Suprapubic skin (tissue), 4 donors: Measurements from ENCODE around the gene CCNJL. TPM values are rescaled to one million over a fixed set of nuclear protein-coding genes. Genes with fewer than 3 reads are reported as not detected.

Experiments used
- DNase-seq, 2 donors: peaks; one replicate each; pipeline ENCODE4 v3.0.0-alpha.2; 2019; ENCODE audit warnings: low spot score in 2 of 2
- H3K27ac ChIP-seq: fragments of 200-600 bp; sonication (generic); one replicate; pipeline ENCODE4 v1.5.1; 2019
- H3K27me3 ChIP-seq: fragments of 200-600 bp; sonication (generic); one replicate; pipeline ENCODE4 v1.5.1; 2019
- H3K36me3 ChIP-seq: fragments of 200-600 bp; sonication (generic); one replicate; pipeline ENCODE4 v1.5.1; 2019
- H3K4me1 ChIP-seq: fragments of 200-600 bp; sonication (generic); one replicate; pipeline ENCODE4 v1.5.1; 2019
- H3K4me3 ChIP-seq: fragments of 200-600 bp; sonication (generic); one replicate; pipeline ENCODE4 v1.5.1; 2019; ENCODE audit warnings: mild to moderate bottlenecking
- H3K9me3 ChIP-seq: fragments of 200-600 bp; sonication (generic); one replicate; pipeline ENCODE4 v1.5.1; 2019
- CTCF ChIP-seq, 2 donors: fragments of 200-600 bp in 1 of 2; fragments of 450-650 bp in 1 of 2; sonication (generic) in 1 of 2; IDR thresholded peaks; one replicate each; pipeline ENCODE4 v1.5.1; 2016 to 2019; ENCODE audit warnings: antibody characterized with exemption in 2 of 2, mild to moderate bottlenecking in 1 of 2, moderate library complexity in 1 of 2
- EP300 ChIP-seq: sonication (generic); formaldehyde crosslinking; IDR thresholded peaks from one replicate; pipeline ENCODE4 v1.6.1; 2017; ENCODE audit warnings: antibody characterized with exemption
- POLR2A ChIP-seq, 2 donors: fragments of 450-650 bp; IDR thresholded peaks; one replicate each; pipeline ENCODE4 v1.6.1; 2017; ENCODE audit warnings: antibody characterized with exemption in 2 of 2, mild to moderate bottlenecking in 2 of 2, moderate library complexity in 2 of 2
- POLR2AphosphoS5 ChIP-seq, 3 donors: sonication (generic); formaldehyde crosslinking; IDR thresholded peaks; one replicate each; pipeline ENCODE4 v1.6.1; 2017; ENCODE audit warnings: antibody characterized with exemption in 3 of 3
- WGBS: methylation state at CpG from one replicate; pipeline ENCODE4 v1.1.5; 2018; 5-methylcytosine and 5-hydroxymethylcytosine counted together
- total RNA-seq, 4 donors: library from RNA; depleted of rRNA; stranded (reverse); fragments of >200 nt; gene quantifications; one replicate each; pipeline ENCODE4 v1.1.0, GENCODE V29; 2016

CCNJL gene
- total RNA-seq, 4 donors from 2014 or later, result 0.34 to 1.2 (median 1.2) TPM; not detected in 1

GRCh38 chr5:160260006-160260775 is 52.2 kb downstream of the CCNJL start:
- no peak overlapping the region for H3K27ac ChIP-seq
- H3K4me3 ChIP-seq, result no peak overlapping the region
- DNase-seq, result no peak
- no peaks in the 10 kb centered on the region for H3K36me3 ChIP-seq
- TF ChIP-seq POLR2A (IDR thresholded peaks at IDR 0.05) (no peak), POLR2AphosphoS5 (IDR thresholded peaks at IDR 0.05) (no peak), CTCF (IDR thresholded peaks at IDR 0.05) (no peak), EP300 (no peak)
- H3K27me3 ChIP-seq, result no peaks in the 10 kb centered on the region
- H3K9me3 ChIP-seq, result no peaks in the 10 kb centered on the region
- WGBS, result 94% methylated on average over 14 of the region's 14 CpGs
- no peaks in the 10 kb centered on the region for H3K4me1 ChIP-seq

- H3K4me1 ChIP-seq, result no peaks in the 10 kb centered on the region
- H3K27me3 ChIP-seq, result no peaks in the 10 kb centered on the region
- 87% methylated on average over 6 of the region's 7 CpGs for WGBS
- H3K36me3 ChIP-seq, result no peaks in the 10 kb centered on the region
- no peaks in the 10 kb centered on the region for H3K9me3 ChIP-seq
- no peak for TF ChIP-seq CTCF (IDR thresholded peaks at IDR 0.05)
- no peak for TF ChIP-seq POLR2AphosphoS5 (IDR thresholded peaks at IDR 0.05)
- TF ChIP-seq POLR2A (IDR thresholded peaks at IDR 0.05), result no peak
- TF ChIP-seq EP300, result no peak
- H3K27ac ChIP-seq, result no peak overlapping the region
- H3K4me3 ChIP-seq, result no peak overlapping the region
- no peak for DNase-seq
These were observed 53.0 kb downstream of the CCNJL start for GRCh38 chr5:160259341-160259740.

GRCh38 chr5:160254706-160255105 is 57.7 kb downstream of the CCNJL start:
- H3K9me3 ChIP-seq, result no peaks in the 10 kb centered on the region
- TF ChIP-seq POLR2A (IDR thresholded peaks at IDR 0.05), result no peak
- no peak for TF ChIP-seq CTCF (IDR thresholded peaks at IDR 0.05)
- no peak for TF ChIP-seq POLR2AphosphoS5 (IDR thresholded peaks at IDR 0.05)
- TF ChIP-seq EP300, result no peak
- no peaks in the 10 kb centered on the region for H3K4me1 ChIP-seq
- 93% methylated on average over 6 of the region's 6 CpGs for WGBS
- H3K36me3 ChIP-seq, result no peaks in the 10 kb centered on the region
- no peak overlapping the region for H3K4me3 ChIP-seq
- no peak overlapping the region for H3K27ac ChIP-seq
- DNase-seq, result no peak
- no peaks in the 10 kb centered on the region for H3K27me3 ChIP-seq

- Histone ChIP-seq H3K27me3 (no peaks in the 10 kb centered on the region), H3K36me3 (no peaks in the 10 kb centered on the region), H3K27ac (no peak overlapping the region), H3K4me3 (no peak overlapping the region), H3K4me1 (no peaks in the 10 kb centered on the region), H3K9me3 (no peaks in the 10 kb centered on the region)
- 92% methylated on average over 5 of the region's 17 CpGs for WGBS
- no peak for DNase-seq
- TF ChIP-seq EP300 (no peak), POLR2A (IDR thresholded peaks at IDR 0.05) (no peak), CTCF (IDR thresholded peaks at IDR 0.05) (no peak), POLR2AphosphoS5 (IDR thresholded peaks at IDR 0.05) (no peak)
These were observed 58.9 kb downstream of the CCNJL start for GRCh38 chr5:160253441-160253840.

- Histone ChIP-seq H3K36me3 (no peaks in the 10 kb centered on the region), H3K9me3 (no peaks in the 10 kb centered on the region), H3K27me3 (no peaks in the 10 kb centered on the region), H3K27ac (no peak overlapping the region), H3K4me1 (no peaks in the 10 kb centered on the region), H3K4me3 (no peak overlapping the region)
- WGBS, result 96% methylated on average over 9 of the region's 9 CpGs
- TF ChIP-seq CTCF (IDR thresholded peaks at IDR 0.05), result no peak
- TF ChIP-seq POLR2AphosphoS5 (IDR thresholded peaks at IDR 0.05), result no peak
- TF ChIP-seq POLR2A (IDR thresholded peaks at IDR 0.05), result no peak
- TF ChIP-seq EP300, result no peak
- DNase-seq, result no peak
These were observed 59.4 kb downstream of the CCNJL start for GRCh38 chr5:160252916-160253315.
